HG02884 (cell line): ENCODE results near the gene NGRN.
"Not testable (repeated sequence)": the region's sequence is repeated elsewhere in the genome, so short reads cannot be mapped to it uniquely, and the experiment has no call there.

Experiments used
- ATAC-seq: cut with Tn5 transposase; IDR thresholded peaks from one replicate; pipeline ENCODE4 v1.9.1; 2021; ENCODE audit warnings: mild to moderate bottlenecking, moderate library complexity; ENCODE audit not compliant: unreplicated experiment

NGRN gene

DNA sequence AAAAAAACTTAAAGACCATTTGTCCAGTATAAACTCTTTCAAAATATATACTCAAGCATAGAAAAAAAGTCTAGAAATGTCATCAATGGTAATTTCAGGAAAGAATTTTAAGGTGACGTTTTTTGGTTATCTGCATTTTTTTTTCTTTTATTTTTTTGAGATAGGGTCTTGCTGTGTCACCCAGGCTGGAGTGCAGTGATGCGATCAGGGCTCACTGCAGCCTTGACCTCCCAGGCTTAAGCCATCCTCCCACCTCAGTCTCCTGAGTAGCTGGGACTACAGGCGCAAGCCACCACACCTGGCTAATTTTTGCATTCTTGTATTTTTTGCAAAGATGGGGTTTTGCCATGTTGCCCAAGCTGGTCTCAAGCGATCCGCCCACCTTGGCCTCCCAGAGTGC lies 15.3 kb downstream of the NGRN start:
- not testable (repeated sequence) for ATAC-seq

- not testable (repeated sequence) for ATAC-seq
Measured at GRCh38 chr15:90281637-90282036, 16.2 kb downstream of the NGRN start.

GRCh38 chr15:90286678-90287077 lies 21.2 kb downstream of the NGRN start:
- no peak for ATAC-seq

- ATAC-seq = no peak
Measured at GRCh38 chr15:90287101-90287500, 21.6 kb downstream of the NGRN start.

- no peak for ATAC-seq
Measured at GRCh38 chr15:90287946-90288345, 22.5 kb downstream of the NGRN start.

DNA sequence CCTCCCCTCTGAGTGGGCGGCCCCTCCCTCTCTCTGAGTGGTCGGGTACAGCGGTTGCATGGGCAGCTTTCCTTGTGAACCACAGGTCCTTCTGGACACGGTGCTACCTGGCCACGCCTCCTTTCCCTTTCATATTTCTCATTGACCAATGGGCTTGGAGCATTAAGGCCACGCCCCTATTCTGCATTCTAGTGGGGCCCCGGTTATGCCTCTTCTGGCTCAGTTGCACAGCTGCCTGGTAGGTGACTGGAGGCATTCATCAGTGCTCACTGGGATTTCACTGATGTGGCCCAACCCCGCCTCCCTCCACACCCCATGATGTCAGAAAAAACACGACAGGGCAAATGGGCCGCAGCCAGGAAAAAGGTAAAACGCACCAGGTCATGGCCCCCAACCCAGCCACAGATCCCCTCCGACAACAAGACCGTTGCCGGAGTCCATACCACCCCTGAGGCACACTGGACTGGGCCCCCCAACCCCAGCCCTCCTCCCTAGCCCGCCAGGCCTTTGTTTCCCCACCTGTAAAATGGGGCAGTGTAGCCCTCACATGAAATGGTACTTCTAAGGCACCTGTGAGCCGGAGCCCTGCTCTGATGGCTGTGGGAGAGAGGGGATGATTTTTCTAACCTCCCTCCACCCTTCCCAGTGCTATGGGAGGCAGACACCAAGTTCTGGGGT lies 26.3 kb downstream of the NGRN start:
- ATAC-seq = no peak

GRCh38 chr15:90293040-90293810 lies 27.8 kb downstream of the NGRN start:
- not testable (repeated sequence) for ATAC-seq

GRCh38 chr15:90294159-90294558 lies 28.7 kb downstream of the NGRN start:
- no peak for ATAC-seq

DNA sequence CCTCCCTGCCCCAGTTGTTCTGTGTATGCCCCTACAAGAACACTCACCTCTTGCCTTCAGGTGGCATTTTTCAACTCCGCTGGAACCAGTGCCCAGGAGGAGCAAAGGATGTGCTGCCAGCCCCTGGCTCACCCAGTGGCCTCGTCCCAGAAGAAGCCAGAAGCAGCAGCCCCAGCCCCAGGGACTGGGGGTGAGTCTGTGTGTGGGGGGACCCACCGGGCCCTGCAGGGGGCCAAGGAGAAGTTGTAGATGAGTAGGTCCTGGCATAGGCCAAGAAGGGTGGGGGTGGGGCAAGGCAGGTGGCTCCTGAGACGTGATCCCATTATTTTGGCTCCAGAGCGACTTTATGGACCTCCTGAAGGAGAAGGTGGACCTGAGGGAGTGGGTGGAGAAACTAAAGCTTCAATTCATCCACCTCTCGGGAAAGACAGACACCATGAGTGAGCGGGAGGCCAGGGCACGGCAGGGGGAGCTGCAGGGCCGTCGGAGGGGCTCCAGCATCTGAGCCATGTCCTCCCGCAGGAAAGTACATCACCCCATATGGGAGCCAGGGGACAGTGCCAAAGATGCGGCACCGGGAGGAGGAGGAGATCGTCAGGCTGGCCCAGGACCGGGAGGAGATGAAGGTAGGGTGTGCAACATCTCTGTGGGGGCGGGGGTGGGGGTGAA lies 29.3 kb downstream of the NGRN start:
- ATAC-seq = no peak

GRCh38 chr15:90295270-90295648 lies 29.8 kb downstream of the NGRN start:
- no peak for ATAC-seq

GRCh38 chr15:90296316-90296884 lies 30.9 kb downstream of the NGRN start:
- ATAC-seq = not testable (repeated sequence)

GRCh38 chr15:90297021-90297420 lies 31.5 kb downstream of the NGRN start:
- no peak for ATAC-seq

GRCh38 chr15:90300541-90300940 lies 35.1 kb downstream of the NGRN start:
- ATAC-seq = no peak

- no peak for ATAC-seq
Measured at GRCh38 chr15:90300988-90301706, 35.7 kb downstream of the NGRN start.

- ATAC-seq = no peak
Measured at GRCh38 chr15:90301707-90302300, 36.3 kb downstream of the NGRN start.

DNA sequence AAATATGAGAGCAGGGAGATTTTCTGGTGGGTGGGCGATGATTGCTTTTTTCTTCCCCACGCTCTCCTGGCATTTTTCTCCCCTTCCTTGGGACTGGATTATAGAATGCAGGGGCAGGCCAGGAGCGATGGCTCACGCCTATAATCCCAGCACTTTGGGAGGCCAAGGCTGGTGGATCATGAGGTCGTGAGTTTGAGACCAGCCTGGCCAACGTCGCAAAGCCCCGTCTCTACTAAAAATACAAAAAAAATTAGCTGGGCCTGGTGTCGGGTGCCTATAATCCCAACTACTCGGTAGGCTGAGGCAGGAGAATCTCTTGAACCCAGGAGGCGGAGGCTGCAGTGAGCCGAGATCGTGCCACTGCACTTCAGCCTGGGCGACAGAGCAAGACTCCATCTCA lies 39.9 kb downstream of the NGRN start:
- ATAC-seq = not testable (repeated sequence)

- no peak for ATAC-seq
Measured at GRCh38 chr15:90305932-90306331, 40.5 kb downstream of the NGRN start.

- peak; percentile 88 for ATAC-seq
Measured at GRCh38 chr15:90306560-90306959, 41.1 kb downstream of the NGRN start.

GRCh38 chr15:90307661-90308060 lies 42.2 kb downstream of the NGRN start:
- ATAC-seq = no peak

GRCh38 chr15:90309020-90309419 lies 43.5 kb downstream of the NGRN start:
- ATAC-seq = no peak
